ENCODE measurements around the gene TSPO. TPM values are rescaled to one million over a fixed set of nuclear protein-coding genes. Genes with fewer than 3 reads are reported as not detected.

The TSPO gene
- total and polyA plus RNA-seq, 2 experiments from 2014 or later, result 34.6 to 44.7 TPM

DNA sequence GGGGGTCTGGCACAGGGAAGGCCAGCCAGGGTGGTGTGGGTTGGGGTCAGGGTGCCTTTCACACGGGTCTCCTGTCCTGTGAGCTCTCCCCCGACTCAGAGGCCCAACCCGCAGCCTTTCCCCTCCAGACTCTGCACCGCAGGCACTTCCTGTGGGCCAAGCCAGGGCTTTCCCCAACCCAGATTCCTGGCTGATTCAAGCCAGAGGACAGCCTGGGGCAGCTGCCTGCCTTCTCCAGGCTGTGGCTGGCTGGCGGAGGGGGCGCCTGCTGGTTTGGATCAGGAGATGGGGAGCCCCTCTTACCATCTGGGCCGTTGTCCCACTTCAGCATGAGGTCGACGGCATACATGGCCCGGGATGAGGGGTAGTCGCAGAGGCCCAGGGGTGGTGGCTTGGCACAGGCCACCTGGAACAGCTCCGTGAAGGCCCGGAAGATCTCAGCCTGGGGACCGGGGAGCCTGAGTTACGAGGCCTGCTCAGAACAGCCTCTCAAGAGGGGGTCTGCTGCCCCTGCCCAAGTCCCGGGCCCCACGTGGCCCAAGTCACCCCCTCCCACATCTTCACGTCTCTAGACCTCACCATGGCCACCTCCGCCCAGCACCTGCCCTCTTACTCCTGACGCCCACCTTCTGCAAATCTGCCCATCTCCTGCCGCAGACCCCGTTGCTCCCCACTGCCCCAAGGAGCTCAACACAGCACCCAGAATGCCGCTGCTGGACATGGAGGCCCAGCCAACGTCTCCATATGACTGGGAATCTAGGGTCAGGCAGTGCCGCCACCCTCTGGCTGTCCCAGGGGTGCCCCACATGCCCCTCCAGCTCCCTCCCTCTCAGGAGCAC is 17.3 kb downstream of the TSPO start:
- Histone ChIP-seq H3K4me3 (no peak overlapping the region), H3K79me2 (replicated peaks; ENCODE audit: insufficient read depth) (no peaks in the 10 kb centered on the region), H3K27ac (ENCODE audit: low read depth) (no peak overlapping the region), H2AFZ (no peak overlapping the region), H3K9me2 (ENCODE audit: insufficient read depth) (no peaks in the 10 kb centered on the region), H3K4me2 (no peak overlapping the region), H3K27me3 (ENCODE audit: insufficient read depth) (no peaks in the 10 kb centered on the region), H3K36me3 (ENCODE audit: insufficient read depth) (peaks cover 13% of the 10 kb centered on the region; the same call in 1 of the 2 replicates), H3F3A (replicated peaks; ENCODE audit: low read depth) (0 out of 2 replicates have a peak, but pooled peaks cover 5% of the 10 kb centered on the region), H3K4me1 (ENCODE audit: insufficient read depth) (no peaks in the 10 kb centered on the region), H4K20me1 (replicated peaks; ENCODE audit: insufficient read depth) (no peaks in the 10 kb centered on the region)
- TF ChIP-seq JUNB (IDR thresholded peaks at IDR 0.05; ENCODE audit: unreplicated experiment) (no peak), ZNF331 (CRISPR knock-in tag; IDR thresholded peaks at IDR 0.05; ENCODE audit: low read depth) (no peak), ZNF114 (CRISPR knock-in tag; IDR thresholded peaks at IDR 0.05) (no peak)
- TF ChIP-seq, protein P1, sequence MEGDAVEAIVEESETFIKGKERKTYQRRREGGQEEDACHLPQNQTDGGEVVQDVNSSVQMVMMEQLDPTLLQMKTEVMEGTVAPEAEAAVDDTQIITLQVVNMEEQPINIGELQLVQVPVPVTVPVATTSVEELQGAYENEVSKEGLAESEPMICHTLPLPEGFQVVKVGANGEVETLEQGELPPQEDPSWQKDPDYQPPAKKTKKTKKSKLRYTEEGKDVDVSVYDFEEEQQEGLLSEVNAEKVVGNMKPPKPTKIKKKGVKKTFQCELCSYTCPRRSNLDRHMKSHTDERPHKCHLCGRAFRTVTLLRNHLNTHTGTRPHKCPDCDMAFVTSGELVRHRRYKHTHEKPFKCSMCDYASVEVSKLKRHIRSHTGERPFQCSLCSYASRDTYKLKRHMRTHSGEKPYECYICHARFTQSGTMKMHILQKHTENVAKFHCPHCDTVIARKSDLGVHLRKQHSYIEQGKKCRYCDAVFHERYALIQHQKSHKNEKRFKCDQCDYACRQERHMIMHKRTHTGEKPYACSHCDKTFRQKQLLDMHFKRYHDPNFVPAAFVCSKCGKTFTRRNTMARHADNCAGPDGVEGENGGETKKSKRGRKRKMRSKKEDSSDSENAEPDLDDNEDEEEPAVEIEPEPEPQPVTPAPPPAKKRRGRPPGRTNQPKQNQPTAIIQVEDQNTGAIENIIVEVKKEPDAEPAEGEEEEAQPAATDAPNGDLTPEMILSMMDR (conservative IDR thresholded peaks at IDR 0.05; ENCODE audit: low read depth in 2 of 2), result no peak
- Mint-ChIP-seq H3K4me3 (no peak overlapping the region), H3K9me3 (peaks cover 3% of the 10 kb centered on the region; the same call in 1 of the 3 replicates), H3K4me1 (no peaks in the 10 kb centered on the region; the same call in 2 of the 3 replicates), H3K36me3 (ENCODE audit: low read depth) (peaks cover 62% of the 10 kb centered on the region), H3K27ac (peak overlapping the region; percentile 21; the same call in 1 of the 2 replicates), H3K27me3 (ENCODE audit: insufficient read depth, low read depth, poor library complexity) (peaks cover 6% of the 10 kb centered on the region)
- no peak for ATAC-seq
- no peak for DNase-seq (ENCODE audit: low spot score)

DNA sequence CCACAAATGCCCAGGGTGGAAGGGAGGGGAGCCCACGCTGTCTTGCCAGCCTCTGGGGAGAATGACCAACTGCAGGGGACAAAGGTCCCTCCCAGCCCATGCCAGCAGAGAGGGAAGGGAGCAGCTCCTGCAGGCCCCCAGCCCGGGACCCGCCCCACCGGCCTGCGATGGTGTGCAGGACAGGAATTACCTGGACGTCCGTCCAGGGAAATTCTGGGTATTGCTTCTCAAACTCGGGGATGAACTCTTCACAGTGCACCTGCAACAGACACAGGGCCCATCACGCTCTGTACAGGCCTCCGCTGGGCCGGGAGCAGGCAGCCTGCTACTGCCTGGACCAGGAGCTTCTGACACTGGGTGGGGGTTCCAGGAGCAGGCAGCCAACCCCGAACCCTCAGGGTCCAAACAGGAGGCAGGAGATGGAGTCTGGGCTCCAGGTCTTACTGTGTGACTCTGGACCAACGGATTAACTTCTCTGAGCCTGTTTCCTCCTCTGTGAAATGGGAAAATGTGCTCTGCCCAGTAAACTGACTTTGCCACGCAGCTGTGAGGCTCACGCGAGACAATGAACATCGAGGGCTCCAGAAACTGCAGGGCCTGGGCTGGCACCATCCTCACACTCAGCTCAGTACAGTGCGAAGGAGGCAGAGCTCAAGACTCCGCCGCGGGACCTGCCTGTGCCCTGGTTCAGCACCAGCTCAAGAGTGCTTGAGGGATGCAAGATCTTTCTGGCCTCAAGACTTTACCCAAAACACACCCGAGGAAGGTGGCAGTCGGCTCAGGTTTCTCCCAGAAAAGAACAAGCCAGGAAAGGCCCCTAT is 18.2 kb downstream of the TSPO start:
- Histone ChIP-seq H3K27me3 (ENCODE audit: insufficient read depth) (no peaks in the 10 kb centered on the region), H3K36me3 (ENCODE audit: insufficient read depth) (peaks cover 13% of the 10 kb centered on the region; the same call in 1 of the 2 replicates), H4K20me1 (replicated peaks; ENCODE audit: insufficient read depth) (no peaks in the 10 kb centered on the region), H3F3A (replicated peaks; ENCODE audit: low read depth) (0 out of 2 replicates have a peak, but pooled peaks cover 5% of the 10 kb centered on the region), H2AFZ (no peak overlapping the region), H3K9me2 (ENCODE audit: insufficient read depth) (no peaks in the 10 kb centered on the region), H3K4me1 (ENCODE audit: insufficient read depth) (no peaks in the 10 kb centered on the region), H3K27ac (ENCODE audit: low read depth) (no peak overlapping the region), H3K4me3 (no peak overlapping the region), H3K79me2 (replicated peaks; ENCODE audit: insufficient read depth) (no peaks in the 10 kb centered on the region), H3K4me2 (no peak overlapping the region)
- peaks cover 67% of the 10 kb centered on the region for H3K36me3 Mint-ChIP-seq (ENCODE audit: low read depth)
- peaks cover 3% of the 10 kb centered on the region; the same call in 1 of the 3 replicates for H3K9me3 Mint-ChIP-seq
- ATAC-seq, result no peak
- H3K4me1 Mint-ChIP-seq, result no peaks in the 10 kb centered on the region; the same call in 2 of the 3 replicates
- no peak overlapping the region for H3K27ac Mint-ChIP-seq
- H3K4me3 Mint-ChIP-seq, result no peak overlapping the region
- peaks cover 4% of the 10 kb centered on the region for H3K27me3 Mint-ChIP-seq (ENCODE audit: insufficient read depth, low read depth, poor library complexity)
- no peak for DNase-seq (ENCODE audit: low spot score)
- TF ChIP-seq STAT1 (IDR thresholded peaks at IDR 0.05; ENCODE audit: unreplicated experiment) (no peak), CREB1 (CRISPR knock-in tag; IDR thresholded peaks at IDR 0.05; ENCODE audit: low read depth) (no peak), JUNB (IDR thresholded peaks at IDR 0.05; ENCODE audit: unreplicated experiment) (no peak), EZH2 (IDR thresholded peaks at IDR 0.05; ENCODE audit: low read depth, unreplicated experiment) (no peak), NANOG (IDR thresholded peaks at IDR 0.05; ENCODE audit: borderline replicate concordance) (no peak), ZNF114 (CRISPR knock-in tag; IDR thresholded peaks at IDR 0.05) (no peak)
- TF ChIP-seq, protein P1 (conservative IDR thresholded peaks at IDR 0.05; ENCODE audit: low read depth in 2 of 2), result no peak
- TF ChIP-seq, protein P2, sequence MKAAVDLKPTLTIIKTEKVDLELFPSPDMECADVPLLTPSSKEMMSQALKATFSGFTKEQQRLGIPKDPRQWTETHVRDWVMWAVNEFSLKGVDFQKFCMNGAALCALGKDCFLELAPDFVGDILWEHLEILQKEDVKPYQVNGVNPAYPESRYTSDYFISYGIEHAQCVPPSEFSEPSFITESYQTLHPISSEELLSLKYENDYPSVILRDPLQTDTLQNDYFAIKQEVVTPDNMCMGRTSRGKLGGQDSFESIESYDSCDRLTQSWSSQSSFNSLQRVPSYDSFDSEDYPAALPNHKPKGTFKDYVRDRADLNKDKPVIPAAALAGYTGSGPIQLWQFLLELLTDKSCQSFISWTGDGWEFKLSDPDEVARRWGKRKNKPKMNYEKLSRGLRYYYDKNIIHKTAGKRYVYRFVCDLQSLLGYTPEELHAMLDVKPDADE (IDR thresholded peaks at IDR 0.05), result no peak
